Ammon's horn (tissue), 1 donor: ENCODE measurements around the gene GRIK4.

Experiments
- DNase-seq: peaks from one replicate; pipeline ENCODE4 v3.0.0-alpha.2; 2016; ENCODE audit warnings: low spot score

The GRIK4 gene

DNA sequence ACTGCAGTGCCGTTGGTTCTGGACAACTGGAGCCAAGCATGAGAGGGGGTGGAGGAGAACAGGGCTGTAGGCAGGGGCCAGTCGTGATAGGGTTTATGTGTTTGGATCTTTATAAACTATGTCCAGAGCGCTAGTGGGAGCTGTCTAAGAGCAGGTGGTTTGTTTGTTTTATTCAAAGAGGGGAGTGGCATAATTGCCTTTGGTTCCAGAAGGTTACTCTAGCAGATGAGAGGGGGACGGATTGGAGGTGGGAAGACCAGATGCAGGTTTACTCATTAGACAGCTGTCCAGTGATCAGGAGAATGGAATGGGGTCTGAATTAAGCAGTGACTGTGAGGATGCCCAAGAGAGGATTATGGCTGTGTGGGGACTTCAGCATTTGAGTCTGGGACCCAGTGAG, 403.1 kb downstream of the GRIK4 start:
- no peak for DNase-seq

DNA sequence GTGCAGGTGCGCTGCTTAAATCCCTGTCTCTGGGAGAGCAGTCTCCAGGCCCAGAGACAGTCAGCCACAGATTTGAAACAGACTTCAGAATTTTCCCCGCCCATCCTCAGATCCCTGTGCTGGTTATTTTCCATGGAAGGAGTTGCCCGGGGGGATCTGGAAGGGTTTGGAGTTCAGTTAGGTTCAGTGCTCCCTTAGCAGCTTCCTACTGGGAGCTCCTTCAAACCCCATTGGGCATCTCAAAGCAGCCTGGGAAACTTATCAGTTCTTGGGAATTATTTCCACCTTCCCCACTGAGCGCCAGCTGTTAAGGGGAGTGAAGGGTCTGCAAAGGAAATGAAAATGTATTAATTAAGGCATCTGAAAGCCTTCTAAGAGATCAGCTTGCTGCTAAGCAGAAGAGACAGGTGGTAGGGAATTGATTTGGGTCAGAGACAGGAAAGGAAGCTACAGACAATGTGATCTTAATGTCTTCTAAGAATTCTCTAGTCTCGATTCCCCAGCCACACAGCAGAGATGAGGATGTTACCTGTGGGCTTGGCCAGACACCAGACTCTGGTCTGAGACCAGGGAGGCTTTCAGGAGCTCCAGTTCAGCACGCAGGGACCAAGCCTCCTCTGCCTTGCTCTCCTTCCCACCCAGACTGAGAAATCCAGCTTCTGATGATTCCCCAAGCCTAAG, 406.2 kb downstream of the GRIK4 start:
- DNase-seq = no peak

- no peak for DNase-seq
Observed at GRCh38 chr11:120918257-120918656, 406.7 kb downstream of the GRIK4 start.

DNA sequence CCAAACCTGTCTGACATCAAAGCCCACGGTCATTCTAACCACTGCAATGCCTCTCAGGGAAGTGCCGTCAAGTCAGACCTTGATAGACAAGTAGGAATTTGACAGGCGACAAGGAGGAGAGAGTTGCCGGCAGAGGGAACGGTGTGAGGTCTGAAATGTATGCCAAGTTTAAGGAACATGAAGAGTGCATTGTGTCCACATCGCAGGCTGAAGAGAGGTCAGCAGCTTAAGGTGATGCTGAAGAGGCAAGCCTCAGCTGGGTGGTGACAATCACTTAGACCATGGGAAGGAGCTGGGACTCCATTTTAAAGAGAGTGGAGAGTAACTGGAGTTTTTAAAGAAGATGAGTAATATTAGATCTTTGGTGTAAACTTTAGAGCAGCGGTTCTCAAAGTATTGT, 407.5 kb downstream of the GRIK4 start:
- DNase-seq = no peak

- no peak for DNase-seq
Observed at GRCh38 chr11:120919566-120919965, 408.0 kb downstream of the GRIK4 start.

GRCh38 chr11:120923866-120924508, 412.4 kb downstream of the GRIK4 start:
- no peak for DNase-seq

DNA sequence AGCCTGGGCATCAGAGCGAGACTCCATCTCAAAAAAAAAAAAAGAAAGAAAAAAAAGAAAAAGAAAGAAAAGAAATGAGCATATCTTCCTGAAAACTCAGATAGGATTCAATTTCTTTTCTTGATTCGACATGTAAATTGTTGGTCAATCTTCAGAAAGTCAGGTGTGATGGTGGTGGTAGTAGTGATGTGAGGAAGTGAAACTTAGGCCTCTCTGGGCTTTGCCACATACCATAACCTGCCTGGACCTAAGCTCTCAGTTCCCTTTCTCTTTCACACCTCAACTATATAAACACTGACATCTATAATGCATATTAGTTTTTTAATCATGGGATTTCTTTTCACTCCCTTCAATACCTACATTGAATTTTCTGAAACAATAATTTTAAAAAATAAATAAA, 414.4 kb downstream of the GRIK4 start:
- no peak for DNase-seq

- DNase-seq = no peak
Observed at GRCh38 chr11:120928627-120929026, 417.1 kb downstream of the GRIK4 start.

GRCh38 chr11:120929090-120929489, 417.5 kb downstream of the GRIK4 start:
- DNase-seq = peak; percentile 38

DNA sequence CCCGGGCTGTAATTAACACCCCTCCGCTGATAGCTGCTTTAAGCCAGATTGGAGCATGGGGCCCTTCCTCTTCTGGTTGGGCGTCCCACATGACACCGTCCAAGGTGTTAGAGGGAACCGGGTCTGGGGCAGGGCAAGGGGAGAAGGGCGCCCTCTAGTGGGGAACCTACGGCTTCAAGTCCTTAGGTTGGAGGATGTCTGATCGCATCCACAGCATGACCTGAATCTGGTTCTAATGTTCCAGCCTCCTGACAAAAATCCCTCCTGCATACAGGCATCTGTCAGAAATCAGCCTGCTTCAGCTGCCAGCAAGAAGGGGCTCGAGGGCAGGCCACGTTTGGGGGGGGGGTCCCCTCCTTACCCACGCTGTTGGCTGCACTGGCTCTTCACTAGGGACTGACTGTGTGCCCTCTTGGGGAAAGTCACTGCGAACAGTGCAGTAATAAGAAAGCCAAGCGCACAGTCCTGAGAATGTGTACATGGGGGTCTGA, 418.2 kb downstream of the GRIK4 start:
- DNase-seq = peak; percentile 61

- DNase-seq = no peak
Observed at GRCh38 chr11:120931057-120931779, 419.7 kb downstream of the GRIK4 start.

DNA sequence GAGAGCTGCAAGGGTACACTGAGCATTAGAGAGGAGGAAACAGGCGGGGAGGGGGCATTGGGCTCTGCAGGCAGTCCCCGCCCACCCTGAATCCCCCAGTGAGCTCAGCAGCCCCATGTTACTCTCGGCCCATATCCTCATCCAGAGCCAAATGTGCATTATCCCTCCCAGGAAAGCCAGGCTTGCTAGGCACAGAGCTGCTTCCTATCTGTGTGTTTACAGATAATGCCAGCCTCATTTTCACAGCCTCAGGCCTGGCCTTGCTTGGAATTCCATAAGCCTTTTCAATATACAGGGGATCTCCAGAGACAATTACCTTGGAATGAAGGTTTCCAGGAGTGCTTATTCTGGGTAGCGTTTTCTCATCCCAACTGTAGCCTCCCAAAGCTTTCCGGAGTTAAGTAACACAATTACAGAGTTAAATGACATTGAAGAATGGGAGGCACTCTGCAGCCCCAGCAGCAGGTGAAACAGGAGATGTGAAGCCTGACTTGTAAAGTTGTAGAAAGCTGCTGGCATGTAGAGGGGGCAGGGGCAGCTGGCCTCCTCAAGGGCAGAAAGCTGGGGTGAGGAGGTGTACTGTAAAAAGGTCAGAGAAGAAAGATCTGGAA, 420.9 kb downstream of the GRIK4 start:
- DNase-seq = no peak

GRCh38 chr11:120936356-120936755, 424.8 kb downstream of the GRIK4 start:
- DNase-seq = no peak

DNA sequence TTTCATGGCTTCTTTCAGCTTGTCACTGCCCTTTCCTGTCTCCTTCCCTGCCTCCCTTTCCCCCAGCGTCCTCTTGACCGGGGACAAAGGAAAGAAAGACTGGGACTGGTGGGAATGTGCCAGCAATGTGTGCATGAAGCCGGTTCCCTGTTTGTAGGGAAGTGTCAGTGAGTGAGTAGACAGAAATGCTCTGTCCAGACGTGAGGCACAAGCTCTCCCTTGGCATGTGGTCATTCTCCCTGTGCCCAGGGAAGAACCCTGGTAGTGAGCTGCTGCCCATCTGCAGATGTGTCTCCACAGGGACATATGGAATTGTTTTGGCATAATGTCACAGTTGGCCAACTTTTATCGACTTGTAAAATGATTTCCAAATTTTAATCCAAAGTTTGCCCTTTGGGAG, 426.0 kb downstream of the GRIK4 start:
- DNase-seq = no peak

DNA sequence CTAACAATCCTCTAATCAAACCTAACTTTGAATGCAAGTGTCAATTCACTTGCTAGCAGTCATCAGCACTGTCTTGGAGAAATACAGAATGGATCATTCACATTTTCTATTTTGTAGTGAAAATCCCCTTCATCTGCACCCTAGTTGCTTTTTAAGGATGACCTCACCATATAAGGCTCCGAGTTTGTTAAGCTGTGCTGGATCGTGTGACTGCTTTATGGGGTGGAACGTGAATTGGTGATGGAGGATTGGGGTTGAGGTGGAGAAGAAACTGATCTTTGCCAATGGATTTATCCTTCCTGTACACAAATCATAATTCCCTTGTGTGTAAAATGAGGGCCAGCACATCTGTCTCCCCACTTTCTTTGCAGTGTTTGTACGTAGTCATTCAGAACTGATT, 426.7 kb downstream of the GRIK4 start:
- no peak for DNase-seq

GRCh38 chr11:120940160-120940848, 428.8 kb downstream of the GRIK4 start:
- no peak for DNase-seq

- no peak for DNase-seq
Observed at GRCh38 chr11:120941000-120941399, 429.5 kb downstream of the GRIK4 start.

DNA sequence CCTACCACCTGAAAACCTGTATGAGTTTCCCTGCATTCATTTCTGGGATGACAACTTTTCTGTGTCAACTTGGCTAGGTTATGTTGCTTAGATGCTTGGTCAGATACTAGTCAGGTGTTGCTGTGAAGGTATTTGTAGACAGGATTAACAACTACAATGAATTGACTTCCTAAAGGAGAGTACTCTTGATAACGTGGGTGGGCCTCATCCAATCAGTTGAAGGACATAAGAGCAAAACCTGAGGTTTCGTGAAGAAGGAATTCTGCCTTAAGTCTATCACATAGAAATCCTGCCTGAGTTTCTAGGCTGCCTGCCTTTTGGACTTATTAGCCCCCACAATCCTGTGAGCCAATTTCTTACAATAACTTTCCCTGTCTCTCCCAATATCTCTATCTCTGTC, 431.2 kb downstream of the GRIK4 start:
- DNase-seq = no peak

- DNase-seq = no peak
Observed at GRCh38 chr11:120945042-120945441, 433.5 kb downstream of the GRIK4 start.

GRCh38 chr11:120950880-120951279, 439.3 kb downstream of the GRIK4 start:
- DNase-seq = no peak

DNA sequence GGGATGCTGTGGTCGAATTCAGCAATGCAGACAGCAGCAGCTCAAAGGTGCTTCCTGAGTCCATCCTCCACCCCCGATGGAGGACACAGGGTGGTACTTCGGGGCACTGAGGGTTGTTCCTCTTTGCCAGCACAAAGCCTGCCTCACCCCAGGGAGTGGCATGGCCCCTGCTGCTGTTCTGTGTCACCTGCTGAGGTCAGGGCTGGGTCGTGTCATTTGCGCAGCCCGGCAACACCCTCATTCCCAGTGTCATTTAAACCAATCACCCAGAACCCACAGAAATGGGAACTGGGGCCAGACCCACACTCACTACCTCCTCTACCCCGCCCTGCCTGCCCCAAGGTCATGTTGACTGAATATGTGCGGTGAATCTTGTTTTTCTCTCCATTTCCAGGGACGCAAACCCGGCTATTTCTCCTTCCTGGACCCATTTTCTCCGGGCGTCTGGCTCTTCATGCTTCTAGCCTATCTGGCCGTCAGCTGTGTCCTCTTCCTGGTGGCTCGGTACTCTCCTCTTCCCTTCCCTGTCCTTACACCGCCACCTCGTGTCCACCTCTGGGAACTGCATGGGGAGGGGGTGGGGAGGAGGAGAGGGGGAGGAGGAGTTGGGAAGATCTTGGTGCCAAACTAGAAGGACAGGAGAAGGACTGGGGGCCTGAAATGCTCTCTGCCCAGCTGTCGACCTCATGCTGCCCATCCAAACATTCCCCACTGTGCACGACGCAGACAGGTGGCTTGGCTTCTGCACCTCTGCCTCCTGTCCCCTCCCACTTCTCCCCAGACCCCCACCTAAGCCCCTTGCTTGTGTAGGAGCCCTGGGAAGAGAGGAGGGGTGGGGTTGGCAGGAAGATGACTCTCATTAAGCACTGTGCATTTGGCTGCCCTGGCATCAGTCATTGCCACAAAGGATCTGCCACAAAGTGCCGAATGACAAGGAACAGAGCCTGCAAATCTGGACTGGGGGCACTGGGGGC, 441.2 kb downstream of the GRIK4 start:
- DNase-seq = peak; percentile 92
